Lung microvascular endothelial cell (primary cell): ENCODE data around the gene CIART. TPM values are rescaled to one million over a fixed set of nuclear protein-coding genes. Genes with fewer than 3 reads are reported as not detected.
A peak's percentile ranks its signal among the peaks of the same experiment; 100 is the strongest.
"Not testable (repeated sequence)": the region's sequence is repeated elsewhere in the genome, so short reads cannot be mapped to it uniquely, and the experiment has no call there.

Experiments
- DNase-seq, 2 donors: peaks; one replicate each; pipeline versions ENCODE4 v3.0.0 to v3.0.0-alpha.2; 2010; ENCODE audit warnings: low read depth in 2 of 2
- total RNA-seq: library from RNA; depleted of rRNA; stranded (reverse); fragments of >200 nt; gene quantifications from 2 replicates; pipeline ENCODE4 v1.2.1, GENCODE V29; 2014

CIART gene
- total RNA-seq, 1 donor from 2014 or later, result 1.4 TPM

- DNase-seq, result not testable (repeated sequence)
Observed at GRCh38 chr1:150308585-150308984, 26.2 kb downstream of the CIART start.

- DNase-seq, result peak; percentile 64 to 78
Observed at GRCh38 chr1:150309758-150310508, 27.6 kb downstream of the CIART start.

DNA sequence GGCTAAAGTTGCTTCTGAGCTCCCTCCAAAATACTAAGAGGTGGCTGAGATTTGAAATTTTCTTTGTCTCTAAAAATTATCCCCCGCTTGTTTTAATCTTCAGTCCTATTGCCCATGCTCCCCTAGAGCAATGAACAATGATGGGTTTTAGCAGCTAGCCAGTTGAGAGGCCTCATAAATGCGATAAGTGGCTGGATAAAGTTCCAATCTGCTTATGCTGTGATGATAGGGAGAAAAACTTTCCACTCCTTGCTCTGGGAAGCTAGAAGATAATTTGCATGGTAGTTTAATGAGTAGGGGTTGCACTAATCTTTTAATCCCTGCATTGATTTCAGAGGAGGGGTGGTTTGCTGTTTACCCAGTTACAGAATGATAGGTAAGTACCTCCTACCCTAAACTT is 29.4 kb downstream of the CIART start:
- DNase-seq, result no peak

GRCh38 chr1:150314691-150315090 is 32.3 kb downstream of the CIART start:
- not testable (repeated sequence) for DNase-seq

DNA sequence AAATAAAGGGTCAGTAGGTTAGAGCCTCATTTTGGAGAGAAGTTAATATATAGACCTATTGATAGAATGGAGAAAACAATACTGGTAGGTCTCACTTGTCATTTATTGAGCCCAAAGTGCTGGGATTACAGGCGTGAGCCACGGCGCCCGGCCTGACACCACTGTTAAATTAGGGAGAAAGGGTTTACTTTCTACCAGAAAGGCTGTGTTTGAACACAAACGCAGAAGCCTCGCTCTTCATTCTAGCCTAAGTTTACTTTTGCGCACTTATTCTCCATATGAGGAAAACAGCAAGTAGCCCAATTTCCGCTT is 38.3 kb downstream of the CIART start:
- peak in 1 of 2 donors; percentile 13 for DNase-seq

DNA sequence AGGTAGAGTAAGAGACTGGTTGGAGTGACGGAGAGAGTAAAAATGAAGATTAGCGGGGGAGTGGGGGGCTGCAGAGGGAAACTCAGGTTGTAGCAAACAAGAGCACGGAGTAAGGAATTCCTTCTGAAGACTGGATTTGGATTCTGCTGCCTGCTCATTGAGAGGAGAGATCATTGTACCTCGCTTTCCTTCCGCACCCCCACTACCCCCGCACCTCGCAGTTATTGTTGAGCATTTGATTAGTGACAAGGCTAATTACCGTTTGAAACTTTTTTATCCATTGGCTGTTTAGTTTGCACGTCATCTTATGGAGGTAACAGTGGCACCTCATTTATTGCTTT is 39.4 kb downstream of the CIART start:
- DNase-seq, result peak; percentile 10 to 16

- DNase-seq, result no peak
Observed at GRCh38 chr1:150322310-150322709, 40.0 kb downstream of the CIART start.

- no peak for DNase-seq
Observed at GRCh38 chr1:150332651-150333290, 50.4 kb downstream of the CIART start.

Other genes starting within 250 kb of the CIART start
- gene VPS45, start 214.8 kb upstream of the CIART start, total RNA-seq, result 14.8 and 21.0 TPM in 2 replicates
- 39.0 and 57.5 TPM in 2 replicates for gene PLEKHO1, start 132.6 kb upstream of the CIART start, total RNA-seq
- 9.7 and 17.4 TPM in 2 replicates for gene ANP32E, start 46.4 kb upstream of the CIART start, total RNA-seq
- gene CA14, start 24.8 kb upstream of the CIART start, total RNA-seq, result not detected in 2 replicates
- gene APH1A, start 13.5 kb upstream of the CIART start, total RNA-seq, result 110 and 128 TPM in 2 replicates
- 2.4 and 10.5 TPM in 2 replicates for gene C1orf54, start 9.8 kb upstream of the CIART start, total RNA-seq
- gene MRPS21, start 11.3 kb downstream of the CIART start, total RNA-seq, result 42.9 and 51.6 TPM in 2 replicates
- gene PRPF3, start 39.0 kb downstream of the CIART start, total RNA-seq, result 17.9 and 25.2 TPM in 2 replicates
- gene RPRD2, start 81.6 kb downstream of the CIART start, total RNA-seq, result 6.3 and 7.9 TPM in 2 replicates
- 8.7 TPM in 2 replicates for gene TARS2, start 204.9 kb downstream of the CIART start, total RNA-seq
- gene ECM1, start 225.6 kb downstream of the CIART start, total RNA-seq, result under 0.01 TPM in 2 replicates
- not detected in 2 replicates for gene FALEC, start 233.2 kb downstream of the CIART start, total RNA-seq